Fibroblast of lung (primary cell): ENCODE results near the gene UBE2U. TPM values are rescaled to one million over a fixed set of nuclear protein-coding genes. Genes with fewer than 3 reads are reported as not detected.

ENCODE experiments used
- DNase-seq, 2 donors: peaks; one replicate each; pipeline versions ENCODE4 v3.0.0 to v3.0.0-alpha.2; 2010; ENCODE audit warnings: low read depth in 2 of 2
- H2AFZ ChIP-seq: 2 replicates; pipeline ENCODE4 v1.5.1; 2012; ENCODE audit warnings: low read length, control low read depth, inconsistent platforms
- H3K27ac ChIP-seq: 2 replicates; pipeline ENCODE4 v1.5.1; 2011; ENCODE audit warnings: low read length, control low read depth; ENCODE audit not compliant: insufficient read depth
- H3K27me3 ChIP-seq: 2 replicates; pipeline ENCODE4 v1.5.1; 2011; ENCODE audit warnings: mild to moderate bottlenecking, low read length; ENCODE audit not compliant: control insufficient read depth, insufficient read depth
- H3K36me3 ChIP-seq: 2 replicates; pipeline ENCODE4 v1.5.1; 2011; ENCODE audit warnings: low read length; ENCODE audit not compliant: control insufficient read depth, insufficient read depth
- H3K4me1 ChIP-seq: 2 replicates; pipeline ENCODE4 v1.5.1; 2011; ENCODE audit warnings: low read length; ENCODE audit not compliant: control insufficient read depth, insufficient read depth; ENCODE audit errors: extremely low read depth
- H3K4me2 ChIP-seq: 2 replicates; pipeline ENCODE4 v1.5.1; 2011; ENCODE audit warnings: low read length, control low read depth; ENCODE audit not compliant: insufficient read depth; ENCODE audit errors: extremely low read depth
- H3K4me3 ChIP-seq, 4 experiments: fragments of 200-600 bp in 1 of 4; sonication (generic) in 1 of 4; replicated peaks in 1 of 4; 2 replicates each; pipeline ENCODE4 v1.5.1; 2011 to 2016; ENCODE audit warnings: low read length in 4 of 4, low read depth in 3 of 4, mild to moderate bottlenecking in 3 of 4, control low read depth in 2 of 4, inconsistent platforms in 1 of 4, mixed read lengths in 1 of 4; ENCODE audit not compliant: insufficient read depth in 1 of 4; ENCODE audit errors: control extremely low read depth in 1 of 4
- H3K79me2 ChIP-seq: 2 replicates; pipeline ENCODE4 v1.5.1; 2012; ENCODE audit warnings: mild to moderate bottlenecking, low read length, inconsistent platforms; ENCODE audit not compliant: control insufficient read depth, insufficient read depth
- H3K9ac ChIP-seq: 2 replicates; pipeline ENCODE4 v1.5.1; 2011; ENCODE audit warnings: mild to moderate bottlenecking, low read length, control low read depth; ENCODE audit not compliant: insufficient read depth
- H3K9me3 ChIP-seq: 2 replicates; pipeline ENCODE4 v1.5.1; 2012; ENCODE audit warnings: low read depth, low read length; ENCODE audit not compliant: control insufficient read depth, insufficient read depth
- H4K20me1 ChIP-seq: 2 replicates; pipeline ENCODE4 v1.5.1; 2011; ENCODE audit warnings: low read length; ENCODE audit not compliant: control insufficient read depth, insufficient read depth; ENCODE audit errors: extremely low read depth
- EZH2 ChIP-seq: IDR thresholded peaks from 2 replicates; pipeline ENCODE4 v1.5.1; 2012; ENCODE audit warnings: low read length, control low read depth, mild to moderate bottlenecking; ENCODE audit errors: missing control alignments
- polyA plus RNA-seq, 2 donors: library from polyadenylated mRNA; depleted of rRNA in 1 of 2; stranded (reverse) in 1 of 2; unstranded in 1 of 2; fragments of >200 nt; gene quantifications; 2 replicates each; pipeline ENCODE4 v1.2.1, GENCODE V29; 2011 to 2012; ENCODE audit warnings: missing spikeins in 1 of 2
- total RNA-seq: library from RNA; depleted of rRNA; stranded (reverse); fragments of >200 nt; gene quantifications from 2 replicates; pipeline ENCODE4 v1.2.1, GENCODE V29; 2014
- TF ChIP-seq, protein P1 (sequence below), 2 donors: IDR thresholded peaks in 1 of 2; conservative IDR thresholded peaks in 1 of 2; 1 replicate in 1 of 2; 2 replicates in 1 of 2; pipeline ENCODE4 v1.5.1; 2011 to 2012; ENCODE audit warnings: low read length in 2 of 2, control low read depth in 1 of 2, inconsistent platforms in 1 of 2, low read depth in 1 of 2, mild to moderate bottlenecking in 1 of 2

Gene UBE2U
- total and polyA plus RNA-seq, 2 donors (not counting 1 experiment from before 2014, with no cell fraction given): not detected

DNA sequence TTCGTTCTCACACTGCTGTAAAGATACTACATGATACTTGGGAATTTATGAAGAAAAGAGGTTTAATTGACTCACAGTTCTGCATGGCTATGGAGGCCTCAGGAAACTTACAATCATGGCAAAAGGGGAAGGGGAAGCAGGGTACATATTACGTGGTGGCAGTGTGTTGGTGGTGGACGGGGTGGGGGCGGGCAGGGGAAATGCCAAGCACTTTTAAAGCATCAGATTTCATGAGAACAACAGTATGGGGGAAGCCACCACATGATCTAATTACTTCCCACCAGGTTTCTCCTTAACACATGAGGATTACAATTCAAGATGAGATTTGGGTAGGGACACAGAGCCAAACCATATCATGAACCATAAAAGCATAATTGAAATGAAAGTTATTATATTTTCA, 88.5 kb downstream of the UBE2U start:
- DNase-seq: no peak
- Histone ChIP-seq H3K9me3 (no peaks in the 10 kb centered on the region), H3K4me2 (no peak overlapping the region), H3K4me3 (no peak overlapping the region), H3K36me3 (no peaks in the 10 kb centered on the region), H2AFZ (no peak overlapping the region), H3K27me3 (no peaks in the 10 kb centered on the region), H3K79me2 (no peaks in the 10 kb centered on the region), H3K9ac (no peak overlapping the region), H3K27ac (no peak overlapping the region), H4K20me1 (no peaks in the 10 kb centered on the region), H3K4me1 (no peaks in the 10 kb centered on the region)
- TF ChIP-seq EZH2: no peak
- TF ChIP-seq, protein P1, sequence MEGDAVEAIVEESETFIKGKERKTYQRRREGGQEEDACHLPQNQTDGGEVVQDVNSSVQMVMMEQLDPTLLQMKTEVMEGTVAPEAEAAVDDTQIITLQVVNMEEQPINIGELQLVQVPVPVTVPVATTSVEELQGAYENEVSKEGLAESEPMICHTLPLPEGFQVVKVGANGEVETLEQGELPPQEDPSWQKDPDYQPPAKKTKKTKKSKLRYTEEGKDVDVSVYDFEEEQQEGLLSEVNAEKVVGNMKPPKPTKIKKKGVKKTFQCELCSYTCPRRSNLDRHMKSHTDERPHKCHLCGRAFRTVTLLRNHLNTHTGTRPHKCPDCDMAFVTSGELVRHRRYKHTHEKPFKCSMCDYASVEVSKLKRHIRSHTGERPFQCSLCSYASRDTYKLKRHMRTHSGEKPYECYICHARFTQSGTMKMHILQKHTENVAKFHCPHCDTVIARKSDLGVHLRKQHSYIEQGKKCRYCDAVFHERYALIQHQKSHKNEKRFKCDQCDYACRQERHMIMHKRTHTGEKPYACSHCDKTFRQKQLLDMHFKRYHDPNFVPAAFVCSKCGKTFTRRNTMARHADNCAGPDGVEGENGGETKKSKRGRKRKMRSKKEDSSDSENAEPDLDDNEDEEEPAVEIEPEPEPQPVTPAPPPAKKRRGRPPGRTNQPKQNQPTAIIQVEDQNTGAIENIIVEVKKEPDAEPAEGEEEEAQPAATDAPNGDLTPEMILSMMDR (conservative IDR thresholded peaks at IDR 0.05 in 1 of 2, IDR thresholded peaks at IDR 0.05 in 1 of 2; ENCODE audit: low read depth in 1 of 2, low read length in 2 of 2): no peak

DNA sequence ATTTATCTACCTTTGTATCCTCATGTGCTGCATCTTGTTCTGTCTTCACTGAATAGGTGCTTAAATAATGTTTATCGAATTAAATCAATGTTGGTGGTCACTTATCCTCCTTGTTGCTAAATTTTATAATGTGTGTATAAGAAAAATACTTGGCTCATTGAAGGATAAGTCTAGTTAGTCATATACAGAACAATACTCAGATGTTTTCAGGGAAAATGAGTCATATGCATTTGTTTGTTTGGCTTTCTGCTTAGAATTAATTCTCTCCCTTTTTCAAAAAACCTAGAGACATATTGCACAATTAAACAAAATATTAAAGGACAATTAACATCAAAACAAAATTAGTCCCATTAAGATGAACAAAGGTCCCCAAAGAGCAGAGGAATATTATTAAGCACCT, 89.0 kb downstream of the UBE2U start:
- H3K9ac ChIP-seq: no peak overlapping the region
- no peak overlapping the region for H3K27ac ChIP-seq
- no peaks in the 10 kb centered on the region for H3K27me3 ChIP-seq
- no peaks in the 10 kb centered on the region for H3K36me3 ChIP-seq
- H3K9me3 ChIP-seq: no peaks in the 10 kb centered on the region
- H3K4me1 ChIP-seq: no peaks in the 10 kb centered on the region
- H3K79me2 ChIP-seq: no peaks in the 10 kb centered on the region
- peak; percentile 32 to 50 for DNase-seq
- TF ChIP-seq EZH2: no peak
- TF ChIP-seq, protein P1 (conservative IDR thresholded peaks at IDR 0.05 in 1 of 2, IDR thresholded peaks at IDR 0.05 in 1 of 2; ENCODE audit: low read depth in 1 of 2, low read length in 2 of 2): no peak
- H4K20me1 ChIP-seq: no peaks in the 10 kb centered on the region
- no peak overlapping the region for H2AFZ ChIP-seq
- H3K4me2 ChIP-seq: no peak overlapping the region
- H3K4me3 ChIP-seq: no peak overlapping the region

DNA sequence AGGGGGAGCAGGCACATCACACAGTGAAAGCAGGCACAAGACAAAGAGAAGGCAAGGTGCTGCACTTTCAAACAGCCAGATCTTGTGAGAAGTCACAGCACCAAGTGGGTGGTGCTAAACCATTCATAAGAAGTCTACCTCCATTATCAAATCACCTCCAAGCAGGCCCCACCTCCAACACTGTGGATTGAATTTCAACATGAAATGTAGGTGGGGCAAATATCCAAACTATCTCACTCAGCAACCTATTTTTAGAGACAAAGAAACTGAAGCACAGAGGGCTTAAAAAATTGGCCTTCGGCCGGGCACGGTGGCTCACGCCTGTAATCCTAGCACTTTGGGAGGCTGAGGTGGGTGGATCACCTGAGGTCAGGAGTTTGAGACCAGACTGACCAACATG, 90.4 kb downstream of the UBE2U start:
- no peaks in the 10 kb centered on the region for H3K27me3 ChIP-seq
- no peaks in the 10 kb centered on the region for H3K4me1 ChIP-seq
- no peaks in the 10 kb centered on the region for H4K20me1 ChIP-seq
- H3K9me3 ChIP-seq: no peaks in the 10 kb centered on the region
- H3K4me2 ChIP-seq: no peak overlapping the region
- H3K79me2 ChIP-seq: no peaks in the 10 kb centered on the region
- no peak overlapping the region for H3K27ac ChIP-seq
- H2AFZ ChIP-seq: no peak overlapping the region
- no peak overlapping the region for H3K4me3 ChIP-seq
- H3K36me3 ChIP-seq: no peaks in the 10 kb centered on the region
- DNase-seq: peak in 1 of 2 donors; percentile 13
- no peak for TF ChIP-seq EZH2
- TF ChIP-seq, protein P1 (conservative IDR thresholded peaks at IDR 0.05 in 1 of 2, IDR thresholded peaks at IDR 0.05 in 1 of 2; ENCODE audit: low read depth in 1 of 2, low read length in 2 of 2): no peak
- no peak overlapping the region for H3K9ac ChIP-seq
